Breast epithelium (tissue), 4 donors: ENCODE results near the gene CFLAR. TPM values are rescaled to one million over a fixed set of nuclear protein-coding genes. Genes with fewer than 3 reads are reported as not detected.
"Not testable (repeated sequence)": the region's sequence is repeated elsewhere in the genome, so short reads cannot be mapped to it uniquely, and the experiment has no call there.

Source experiments
- DNase-seq, 2 donors: peaks; one replicate each; pipeline ENCODE4 v3.0.0-alpha.2; 2019; ENCODE audit warnings: low spot score in 2 of 2
- H3K27ac ChIP-seq, 2 donors: fragments of 200-600 bp; sonication (generic) in 1 of 2; one replicate each; pipeline ENCODE4 v1.5.1; 2016 to 2019; ENCODE audit warnings: mild to moderate bottlenecking in 1 of 2
- H3K27me3 ChIP-seq, 2 donors: fragments of 200-600 bp; sonication (generic) in 1 of 2; one replicate each; pipeline versions ENCODE4 v1.5.1 to v1.6.0; 2017 to 2019; ENCODE audit warnings: control low read depth in 1 of 2, mild to moderate bottlenecking in 1 of 2
- H3K36me3 ChIP-seq: fragments of 200-600 bp; one replicate; pipeline ENCODE4 v1.5.1; 2019
- H3K4me1 ChIP-seq, 2 donors: fragments of 200-600 bp; sonication (generic); one replicate each; pipeline ENCODE4 v1.5.1; 2016 to 2019; ENCODE audit warnings: control low read depth in 1 of 2
- H3K4me3 ChIP-seq, 3 donors: fragments of 200-600 bp; sonication (generic); 1 replicate in 2 of 3; 2 replicates in 1 of 3; pipeline ENCODE4 v1.5.1; 2016 to 2019; ENCODE audit warnings: mild to moderate bottlenecking in 3 of 3, moderate library complexity in 2 of 3
- H3K9me3 ChIP-seq, 2 donors: fragments of 200-600 bp; sonication (generic) in 1 of 2; one replicate each; pipeline ENCODE4 v1.5.1; 2016 to 2019; ENCODE audit warnings: control low read depth in 1 of 2
- POLR2A ChIP-seq: fragments of 450-650 bp; IDR thresholded peaks from one replicate; pipeline ENCODE4 v1.6.1; 2016; ENCODE audit warnings: antibody characterized with exemption, mild to moderate bottlenecking, moderate library complexity
- POLR2AphosphoS5 ChIP-seq, 3 donors: sonication (generic); formaldehyde crosslinking; IDR thresholded peaks; one replicate each; pipeline ENCODE4 v1.6.1; 2017; ENCODE audit warnings: antibody characterized with exemption in 3 of 3
- intact Hi-C: fragments of 100-400 bp; cut with DNase I; formaldehyde crosslinking; loops from one replicate; pipeline ENCODE4 v1.15.1; 2023; ENCODE audit warnings: low total_unique reads
- total RNA-seq, 3 donors: library from RNA; depleted of rRNA; stranded (reverse); fragments of >200 nt; gene quantifications; one replicate each; pipeline ENCODE4 v1.1.0, GENCODE V29; 2016
- TF ChIP-seq, protein P1 (sequence below), 3 donors: fragments of 450-650 bp; IDR thresholded peaks; one replicate each; pipeline ENCODE4 v1.5.1; 2016 to 2017; ENCODE audit warnings: antibody characterized with exemption in 3 of 3, mild to moderate bottlenecking in 3 of 3, moderate library complexity in 3 of 3

CFLAR gene
- total RNA-seq, 3 donors from 2014 or later, result 180 to 322 (median 207) TPM

DNA sequence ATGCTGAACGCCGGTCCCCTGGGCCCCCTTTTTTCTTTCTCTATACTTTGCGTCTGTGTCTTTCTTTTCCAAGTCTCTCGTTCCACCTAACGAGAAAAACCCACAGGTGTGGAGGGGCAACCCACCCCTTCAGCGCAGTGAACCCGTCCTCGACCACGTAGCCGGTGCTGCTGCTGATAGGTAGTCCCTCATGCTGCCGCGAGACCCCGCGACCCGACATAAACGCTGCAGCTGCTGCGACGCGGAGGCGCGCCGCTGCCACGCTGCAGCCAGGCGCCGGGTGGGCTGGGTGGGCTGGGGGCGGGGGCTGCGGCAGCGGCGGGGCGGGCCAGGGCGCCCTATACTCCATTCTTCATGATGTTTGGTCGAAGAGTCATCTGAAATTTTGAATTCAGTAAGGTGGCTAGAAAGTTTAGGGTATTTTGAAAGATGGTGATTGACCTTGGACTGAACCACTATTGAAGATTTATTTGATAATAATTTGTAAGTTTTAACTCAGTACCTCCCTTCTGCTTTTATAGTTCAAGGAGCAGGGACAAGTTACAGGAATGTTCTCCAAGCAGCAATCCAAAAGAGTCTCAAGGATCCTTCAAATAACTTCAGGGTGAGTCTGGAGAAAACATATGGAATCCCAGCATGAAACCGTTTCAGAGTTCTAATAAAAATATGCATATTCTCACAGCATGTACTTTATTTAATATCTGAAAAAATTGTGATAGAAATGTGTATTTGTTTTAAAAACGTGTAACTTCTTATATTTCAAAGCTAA lies 24.1 kb downstream of the CFLAR start:
- Histone ChIP-seq H3K27me3 (no peaks in the 10 kb centered on the region), H3K36me3 (peaks cover 11% of the 10 kb centered on the region), H3K4me3 (no peak overlapping the region), H3K4me1 (no peaks in the 10 kb centered on the region), H3K27ac (no peak overlapping the region), H3K9me3 (no peaks in the 10 kb centered on the region)
- no peak for DNase-seq
- intact Hi-C loops, result loop anchor here (2.0 kb wide), 1 partner anchor 51 kb away; no protein-coding TSS in a partner anchor
- TF ChIP-seq POLR2A (no peak), POLR2AphosphoS5 (IDR thresholded peaks at IDR 0.05) (no peak)
- TF ChIP-seq, protein P1, sequence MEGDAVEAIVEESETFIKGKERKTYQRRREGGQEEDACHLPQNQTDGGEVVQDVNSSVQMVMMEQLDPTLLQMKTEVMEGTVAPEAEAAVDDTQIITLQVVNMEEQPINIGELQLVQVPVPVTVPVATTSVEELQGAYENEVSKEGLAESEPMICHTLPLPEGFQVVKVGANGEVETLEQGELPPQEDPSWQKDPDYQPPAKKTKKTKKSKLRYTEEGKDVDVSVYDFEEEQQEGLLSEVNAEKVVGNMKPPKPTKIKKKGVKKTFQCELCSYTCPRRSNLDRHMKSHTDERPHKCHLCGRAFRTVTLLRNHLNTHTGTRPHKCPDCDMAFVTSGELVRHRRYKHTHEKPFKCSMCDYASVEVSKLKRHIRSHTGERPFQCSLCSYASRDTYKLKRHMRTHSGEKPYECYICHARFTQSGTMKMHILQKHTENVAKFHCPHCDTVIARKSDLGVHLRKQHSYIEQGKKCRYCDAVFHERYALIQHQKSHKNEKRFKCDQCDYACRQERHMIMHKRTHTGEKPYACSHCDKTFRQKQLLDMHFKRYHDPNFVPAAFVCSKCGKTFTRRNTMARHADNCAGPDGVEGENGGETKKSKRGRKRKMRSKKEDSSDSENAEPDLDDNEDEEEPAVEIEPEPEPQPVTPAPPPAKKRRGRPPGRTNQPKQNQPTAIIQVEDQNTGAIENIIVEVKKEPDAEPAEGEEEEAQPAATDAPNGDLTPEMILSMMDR (IDR thresholded peaks at IDR 0.05), result no peak

DNA sequence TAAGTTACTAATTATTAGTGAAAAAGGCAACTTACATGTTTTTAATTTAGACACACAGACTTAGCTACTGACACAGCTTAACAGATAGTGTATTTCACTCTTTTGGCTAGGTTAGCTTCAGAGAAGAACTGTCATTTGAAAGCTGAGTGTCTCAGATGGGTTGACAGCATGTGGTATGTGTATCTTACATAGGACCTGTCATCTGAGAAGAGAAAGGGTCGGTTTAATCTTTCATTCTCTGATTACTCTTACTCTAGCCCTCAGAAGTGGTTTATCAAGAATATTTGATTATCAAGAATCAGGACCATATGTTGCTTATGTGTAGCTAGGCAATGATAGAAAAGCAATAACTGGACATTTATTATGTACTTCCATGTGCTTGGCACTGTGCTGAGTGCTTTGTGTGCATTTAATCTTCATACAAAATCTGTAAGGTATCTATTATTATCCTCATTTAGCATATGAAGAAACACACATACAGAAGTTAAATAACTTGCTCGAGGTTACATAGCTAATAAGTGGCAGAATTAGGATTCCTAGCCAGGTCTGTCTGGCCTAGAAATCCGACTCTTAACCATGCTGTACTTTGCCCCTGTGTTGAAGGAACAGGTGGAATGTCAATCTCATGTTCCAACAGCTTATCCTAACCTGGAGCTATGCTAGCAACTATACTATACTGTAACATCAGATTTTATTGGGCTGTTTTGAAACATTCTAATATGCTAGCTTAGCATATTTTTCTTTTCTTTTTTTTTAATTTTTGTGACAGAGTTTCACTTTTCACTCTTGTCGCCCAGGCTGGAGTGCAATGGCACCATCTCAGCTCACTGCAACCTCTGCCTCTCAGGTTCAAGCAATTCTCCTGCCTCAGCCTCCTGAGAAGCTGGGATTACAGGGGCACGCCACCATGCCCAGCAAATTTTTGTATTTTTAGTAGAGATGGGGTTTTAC lies 28.4 kb downstream of the CFLAR start:
- TF ChIP-seq POLR2A (no peak), POLR2AphosphoS5 (IDR thresholded peaks at IDR 0.05) (no peak)
- TF ChIP-seq, protein P1 (IDR thresholded peaks at IDR 0.05), result no peak
- H3K4me1 ChIP-seq, result no peaks in the 10 kb centered on the region
- H3K27me3 ChIP-seq, result no peaks in the 10 kb centered on the region
- H3K4me3 ChIP-seq, result no peak overlapping the region
- no peaks in the 10 kb centered on the region for H3K36me3 ChIP-seq
- no peak for DNase-seq
- H3K27ac ChIP-seq, result no peak overlapping the region
- intact Hi-C loops, result loop anchor here (2.0 kb wide), 1 partner anchor 20 kb away; no protein-coding TSS in a partner anchor
- no peaks in the 10 kb centered on the region for H3K9me3 ChIP-seq

DNA sequence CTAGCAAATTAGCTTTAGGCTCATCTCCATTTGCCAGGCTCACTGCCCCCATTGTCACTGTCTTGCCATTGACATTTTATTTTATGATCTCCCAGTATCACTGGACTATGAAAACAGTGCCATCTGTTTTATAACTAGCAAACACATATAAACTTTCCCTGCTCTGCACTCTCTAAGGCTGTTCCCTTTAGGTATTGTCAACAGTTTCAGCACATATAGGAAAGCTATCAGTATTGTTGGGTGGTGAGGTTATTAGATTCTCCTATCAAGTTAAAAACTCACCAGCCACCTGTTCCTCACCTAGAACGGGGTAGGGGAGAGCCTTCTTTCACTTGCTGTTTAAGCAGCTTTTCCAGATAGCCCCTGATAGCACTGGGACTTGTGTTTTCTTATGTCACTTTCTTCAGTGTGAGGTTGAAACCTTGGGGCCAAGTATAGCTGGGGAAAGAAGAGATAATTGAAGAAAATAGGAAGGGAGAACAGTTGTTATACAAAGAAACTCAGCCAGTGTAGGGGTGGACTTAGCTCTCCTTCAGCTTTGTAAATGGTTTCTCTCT lies 32.5 kb downstream of the CFLAR start:
- TF ChIP-seq POLR2AphosphoS5 (IDR thresholded peaks at IDR 0.05) (no peak), POLR2A (no peak)
- TF ChIP-seq, protein P1 (IDR thresholded peaks at IDR 0.05), result no peak
- intact Hi-C loops, result no loop called here
- H3K4me3 ChIP-seq, result no peak overlapping the region
- no peaks in the 10 kb centered on the region for H3K9me3 ChIP-seq
- no peak for DNase-seq
- H3K27me3 ChIP-seq, result no peaks in the 10 kb centered on the region
- no peaks in the 10 kb centered on the region for H3K36me3 ChIP-seq
- no peaks in the 10 kb centered on the region for H3K4me1 ChIP-seq
- peak overlapping the region in 1 of 2 donors; percentile 63 for H3K27ac ChIP-seq

DNA sequence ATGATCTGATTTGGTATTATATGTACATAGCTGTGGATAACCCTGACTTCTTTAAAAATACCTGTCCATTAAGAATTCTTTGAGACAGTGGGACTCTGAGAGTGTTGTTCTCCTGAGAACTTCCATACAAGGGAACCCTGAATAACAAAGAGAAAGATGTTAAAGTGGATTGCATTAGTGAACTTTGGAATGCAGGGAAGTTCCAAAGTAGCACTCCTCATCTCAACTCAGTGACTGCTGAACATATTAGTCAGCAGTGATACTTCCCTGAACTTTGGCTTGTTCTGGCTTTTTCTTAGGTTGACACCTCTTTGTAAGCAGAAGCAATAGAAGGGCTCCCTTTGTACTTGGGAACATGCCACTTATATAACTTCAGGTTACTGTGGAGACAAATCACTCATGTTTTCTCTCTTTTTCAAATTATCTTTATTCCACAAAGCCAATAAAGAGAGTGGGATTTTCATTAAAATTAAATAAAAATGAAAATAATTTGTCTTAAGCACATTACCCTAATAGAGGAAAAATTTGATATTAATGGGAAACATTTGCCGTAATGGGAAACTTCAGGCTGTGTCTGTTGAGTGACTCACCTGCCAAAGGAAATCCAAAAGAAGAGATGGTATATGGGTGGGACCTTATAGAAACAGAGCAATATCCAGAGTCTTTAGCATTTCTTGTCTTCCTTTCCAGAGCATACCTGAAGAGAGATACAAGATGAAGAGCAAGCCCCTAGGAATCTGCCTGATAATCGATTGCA lies 33.3 kb downstream of the CFLAR start:
- TF ChIP-seq, protein P1 (IDR thresholded peaks at IDR 0.05), result no peak
- TF ChIP-seq POLR2AphosphoS5 (IDR thresholded peaks at IDR 0.05) (no peak), POLR2A (no peak)
- Histone ChIP-seq H3K36me3 (no peaks in the 10 kb centered on the region), H3K9me3 (no peaks in the 10 kb centered on the region), H3K4me3 (no peak overlapping the region), H3K27me3 (no peaks in the 10 kb centered on the region), H3K4me1 (no peaks in the 10 kb centered on the region), H3K27ac (peak overlapping the region; percentile 11 to 63)
- intact Hi-C loops, result no loop called here
- DNase-seq, result no peak

DNA sequence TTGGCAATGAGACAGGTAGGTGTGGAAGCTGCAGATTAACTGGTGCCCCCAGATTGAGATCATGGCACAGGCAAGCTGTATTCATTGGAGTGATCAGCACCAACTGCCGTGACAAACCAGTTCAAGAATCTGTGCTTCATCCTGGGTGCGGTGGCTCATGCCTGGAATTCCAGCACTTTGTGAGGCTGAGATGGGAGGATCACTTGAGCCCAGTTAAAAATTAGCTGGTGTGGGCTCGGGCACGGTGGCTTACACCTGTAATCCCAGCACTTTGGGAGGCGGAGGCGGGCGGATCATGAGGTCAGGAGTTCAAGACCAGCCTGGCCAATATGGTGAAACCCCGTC lies 33.8 kb downstream of the CFLAR start:
- H3K36me3 ChIP-seq, DNase-seq, H3K4me3 ChIP-seq, H3K9me3 ChIP-seq, H3K4me1 ChIP-seq, intact Hi-C loops, H3K27me3 ChIP-seq: not testable (repeated sequence)
- peak overlapping the region; percentile 11 to 62 for H3K27ac ChIP-seq
